Peyer's patch (tissue), 4 donors: Measurements from ENCODE around the gene TRUB1. TPM values are rescaled to one million over a fixed set of nuclear protein-coding genes. Genes with fewer than 3 reads are reported as not detected.

ENCODE experiments used
- DNase-seq, 3 donors: peaks; one replicate each; pipeline ENCODE4 v3.0.0-alpha.2; 2017 to 2019
- H3K27ac ChIP-seq, 4 donors: fragments of 200-600 bp; sonication (generic); one replicate each; pipeline ENCODE4 v1.5.1; 2016 to 2019
- H3K27me3 ChIP-seq, 2 donors: fragments of 200-600 bp; sonication (generic); one replicate each; pipeline ENCODE4 v1.5.1; 2019
- H3K36me3 ChIP-seq, 3 donors: fragments of 200-600 bp; sonication (generic); one replicate each; pipeline ENCODE4 v1.5.1; 2016 to 2019
- H3K4me1 ChIP-seq, 4 donors: fragments of 200-600 bp; sonication (generic); one replicate each; pipeline ENCODE4 v1.5.1; 2016 to 2019
- H3K4me3 ChIP-seq, 4 donors: fragments of 200-600 bp; sonication (generic); 1 replicate in 3 of 4; 2 replicates in 1 of 4; pipeline ENCODE4 v1.5.1; 2016 to 2019; ENCODE audit warnings: mild to moderate bottlenecking in 1 of 4
- H3K9me3 ChIP-seq, 4 donors: fragments of 200-600 bp; sonication (generic); one replicate each; pipeline ENCODE4 v1.5.1; 2016 to 2019; ENCODE audit warnings: mild to moderate bottlenecking in 1 of 4
- CTCF ChIP-seq, 6 experiments: fragments of 450-650 bp in 4 of 6; fragments of 200-600 bp in 2 of 6; sonication (generic) in 1 of 6; IDR thresholded peaks; one replicate each; pipeline ENCODE4 v1.5.1; 2017 to 2019; ENCODE audit warnings: antibody characterized with exemption in 6 of 6, mild to moderate bottlenecking in 3 of 6, moderate library complexity in 1 of 6
- POLR2A ChIP-seq, 2 donors: fragments of 450-650 bp; IDR thresholded peaks; one replicate each; pipeline ENCODE4 v1.5.1; 2017; ENCODE audit warnings: antibody characterized with exemption in 2 of 2, mild to moderate bottlenecking in 2 of 2, moderate library complexity in 2 of 2
- total RNA-seq, 4 donors: library from RNA; depleted of rRNA; stranded (reverse); fragments of >200 nt; gene quantifications; one replicate each; pipeline ENCODE4 v1.1.0, GENCODE V29; 2016

The TRUB1 gene
- total RNA-seq, 4 donors from 2014 or later, result 9.9 to 19.3 (median 14.0) TPM

DNA sequence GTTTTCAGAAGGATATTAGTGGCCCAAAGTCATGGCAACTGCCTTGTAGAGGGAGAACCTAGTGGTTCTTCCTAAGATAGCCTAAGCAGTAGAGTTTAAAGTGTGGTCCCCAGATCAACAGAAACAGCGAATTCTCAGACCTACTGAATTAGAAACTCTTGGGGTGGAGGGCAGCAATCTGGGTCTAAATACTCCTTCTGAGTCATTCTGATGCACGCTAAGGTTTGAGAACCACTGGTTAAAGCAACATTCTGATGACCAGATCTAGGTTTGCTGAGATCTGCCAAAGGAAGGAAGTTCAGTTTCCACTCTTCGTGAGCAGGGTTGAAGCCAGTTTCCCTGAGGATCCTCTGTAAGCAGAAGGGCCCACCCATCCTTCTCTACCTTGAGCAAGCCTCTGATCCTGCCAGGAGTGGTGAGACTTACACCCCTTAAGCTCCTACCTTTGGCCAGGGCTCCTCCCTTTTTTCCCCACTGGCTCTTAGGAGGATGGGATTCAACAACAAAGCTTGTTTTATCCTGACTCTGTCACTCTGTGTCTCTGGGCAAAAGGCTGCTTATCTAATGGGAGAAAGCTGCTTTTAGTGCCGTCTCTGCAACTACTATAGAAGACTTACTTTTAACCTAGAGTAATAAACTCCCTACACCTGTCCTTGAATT, 26.8 kb upstream of the TRUB1 start:
- Histone ChIP-seq H3K36me3 (no peaks in the 10 kb centered on the region), H3K4me1 (peaks cover 0 to 4% (median 0%) of the 10 kb centered on the region in 4 donors), H3K4me3 (no peak overlapping the region), H3K27ac (no peak overlapping the region), H3K9me3 (peaks cover 0 to 3% (median 0%) of the 10 kb centered on the region in 4 donors), H3K27me3 (no peaks in the 10 kb centered on the region)
- DNase-seq, result no peak
- TF ChIP-seq CTCF (IDR thresholded peaks at IDR 0.05) (no peak), POLR2A (IDR thresholded peaks at IDR 0.05) (no peak)

DNA sequence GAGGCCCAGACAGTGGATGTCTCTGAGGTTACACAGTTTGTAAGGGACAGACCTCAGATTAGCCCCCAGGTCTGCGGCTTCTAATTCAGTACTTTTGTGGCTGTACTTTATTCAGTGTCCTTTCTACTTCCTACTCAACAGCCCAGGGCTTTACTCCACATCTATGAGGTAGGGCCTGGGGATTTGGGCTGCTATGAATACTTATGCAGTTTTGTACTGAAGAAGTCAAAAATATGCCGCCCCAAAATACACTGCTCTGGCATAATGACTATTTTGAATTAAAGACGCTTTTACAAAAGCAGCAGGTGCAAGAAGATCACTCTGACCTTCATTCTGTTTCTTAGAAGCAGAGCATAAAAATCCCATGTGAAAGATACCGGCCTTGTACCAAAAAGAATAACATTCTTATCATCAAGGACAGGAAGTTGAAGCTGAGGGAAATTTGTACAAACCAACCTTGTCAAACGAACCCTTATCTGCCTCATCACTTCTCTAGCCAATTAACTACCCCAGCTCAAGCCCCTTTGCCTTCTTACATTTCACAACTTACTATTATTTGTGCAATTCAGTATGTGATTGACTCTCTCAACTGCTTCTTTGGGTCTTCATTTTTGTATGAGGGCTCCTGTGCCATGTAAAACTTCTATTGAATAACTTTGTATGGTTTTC, 26.1 kb upstream of the TRUB1 start:
- H3K27me3 ChIP-seq, result no peaks in the 10 kb centered on the region
- H3K4me1 ChIP-seq, result peaks cover 0 to 4% (median 0%) of the 10 kb centered on the region in 4 donors
- H3K9me3 ChIP-seq, result peaks cover 0 to 3% (median 0%) of the 10 kb centered on the region in 4 donors
- TF ChIP-seq CTCF (IDR thresholded peaks at IDR 0.05) (no peak), POLR2A (IDR thresholded peaks at IDR 0.05) (no peak)
- H3K27ac ChIP-seq, result no peak overlapping the region
- DNase-seq, result no peak
- no peaks in the 10 kb centered on the region for H3K36me3 ChIP-seq
- H3K4me3 ChIP-seq, result no peak overlapping the region

DNA sequence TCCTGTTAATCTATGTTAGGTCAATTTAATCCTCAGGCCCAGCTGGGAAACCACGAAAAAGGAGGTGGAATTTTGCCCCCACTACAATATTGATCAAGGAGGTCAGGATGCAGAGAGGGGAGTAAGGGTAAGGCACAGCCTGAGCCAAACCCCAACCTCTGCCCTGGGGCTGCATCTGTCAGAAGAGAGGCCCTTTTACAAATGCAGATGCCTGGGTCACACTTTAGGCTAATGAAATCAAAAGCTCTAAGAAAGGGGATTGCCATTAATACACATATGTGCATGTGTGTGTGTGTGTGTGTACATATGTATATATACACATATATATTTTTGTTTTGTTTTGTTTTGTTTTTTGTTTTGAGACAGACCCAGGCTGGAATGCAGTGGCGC, 25.5 kb upstream of the TRUB1 start:
- Histone ChIP-seq H3K27ac (no peak overlapping the region), H3K36me3 (no peaks in the 10 kb centered on the region), H3K27me3 (no peaks in the 10 kb centered on the region), H3K9me3 (peaks cover 0 to 3% (median 0%) of the 10 kb centered on the region in 4 donors), H3K4me3 (no peak overlapping the region), H3K4me1 (peaks cover 0 to 4% (median 0%) of the 10 kb centered on the region in 4 donors)
- TF ChIP-seq CTCF (IDR thresholded peaks at IDR 0.05), result no peak
- DNase-seq, result no peak

DNA sequence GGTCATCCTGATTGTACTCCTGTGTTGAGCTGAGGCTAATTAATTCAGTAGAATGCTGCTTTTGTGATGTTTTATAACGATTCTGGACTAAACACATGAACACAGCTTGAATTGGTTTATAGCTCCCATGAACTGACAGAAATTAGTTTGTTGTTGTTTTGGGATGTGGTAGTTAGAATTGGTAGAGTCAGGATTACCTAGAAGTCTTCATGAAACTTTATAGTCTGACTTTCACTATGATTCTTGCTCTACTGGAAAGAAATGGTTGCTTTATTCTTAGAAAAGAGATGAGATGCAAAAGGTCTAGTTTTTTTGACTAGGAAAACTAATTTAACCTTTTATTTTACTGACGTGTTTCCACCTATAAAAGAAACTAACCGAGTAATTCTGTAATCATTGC, 23.4 kb upstream of the TRUB1 start:
- H3K9me3 ChIP-seq, result peaks cover 0 to 3% (median 0%) of the 10 kb centered on the region in 4 donors
- no peak overlapping the region for H3K27ac ChIP-seq
- H3K36me3 ChIP-seq, result no peaks in the 10 kb centered on the region
- H3K27me3 ChIP-seq, result no peaks in the 10 kb centered on the region
- no peak overlapping the region for H3K4me3 ChIP-seq
- no peak for DNase-seq
- TF ChIP-seq POLR2A (IDR thresholded peaks at IDR 0.05), result no peak
- TF ChIP-seq CTCF (IDR thresholded peaks at IDR 0.05), result no peak
- H3K4me1 ChIP-seq, result peaks cover 0 to 4% (median 0%) of the 10 kb centered on the region in 4 donors

DNA sequence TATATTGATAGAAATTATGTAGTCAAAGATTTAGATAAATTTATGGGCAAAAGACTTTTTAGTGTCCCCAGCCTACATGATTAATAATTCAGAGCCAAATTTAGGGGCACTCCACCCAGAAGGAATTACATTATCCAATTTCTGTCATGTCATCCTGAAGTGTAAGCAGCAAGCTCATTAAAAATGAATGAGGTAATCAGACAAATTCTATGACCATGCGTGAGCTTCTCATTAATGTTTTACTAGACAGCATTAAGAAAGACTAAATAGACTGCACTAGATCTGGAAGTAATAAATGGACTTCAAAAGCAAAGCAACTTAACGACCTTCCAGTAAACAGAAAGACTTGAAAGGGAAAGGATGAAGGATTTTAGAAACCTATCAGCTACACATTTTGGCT, 22.7 kb upstream of the TRUB1 start:
- H3K27ac ChIP-seq, result no peak overlapping the region
- no peak overlapping the region for H3K4me3 ChIP-seq
- peaks cover 0 to 4% (median 0%) of the 10 kb centered on the region in 4 donors for H3K4me1 ChIP-seq
- no peak for DNase-seq
- no peaks in the 10 kb centered on the region for H3K27me3 ChIP-seq
- H3K36me3 ChIP-seq, result no peaks in the 10 kb centered on the region
- TF ChIP-seq POLR2A (IDR thresholded peaks at IDR 0.05), result no peak
- TF ChIP-seq CTCF (IDR thresholded peaks at IDR 0.05), result no peak
- H3K9me3 ChIP-seq, result peaks cover 0 to 3% (median 0%) of the 10 kb centered on the region in 4 donors
